Naive thymus-derived CD4-positive, alpha-beta T cell (primary cell): ENCODE data around the gene KCNIP1. TPM values are rescaled to one million over a fixed set of nuclear protein-coding genes. Genes with fewer than 3 reads are reported as not detected.

Experiments
- ATAC-seq: fragments of 150-1000 bp; cut with Tn5 transposase; 2 replicates; pipeline ENCODE4 v1.10.0; 2021; ENCODE audit warnings: mild to moderate bottlenecking, moderate library complexity
- CTCF ChIA-PET: fragments of 350-600 bp; sonication (Branson Sonifier 250); formaldehyde crosslinking; loops from one replicate; lab custom pipeline; 2021; ENCODE audit warnings: antibody characterized with exemption; lab: Charles Lee
- POLR2A ChIA-PET: fragments of 350-600 bp; sonication (Branson Sonifier 250); formaldehyde crosslinking; loops from one replicate; lab custom pipeline; 2021; ENCODE audit warnings: antibody characterized with exemption, inconsistent platforms; lab: Charles Lee
- DNase-seq, 9 donors: peaks; one replicate each; pipeline versions ENCODE4 v3.0.0 to v3.0.0-alpha.2; 2020 to 2022; ENCODE audit warnings: mixed read lengths in 1 of 9
- H3K27ac ChIP-seq: one replicate; pipeline ENCODE4 v1.7.0; 2013; ENCODE audit warnings: mild to moderate bottlenecking, low read depth, low read length, moderate library complexity
- H3K27me3 ChIP-seq, 2 donors: one replicate each; pipeline ENCODE4 v1.7.0; 2013; ENCODE audit warnings: low read length in 2 of 2, mild to moderate bottlenecking in 2 of 2, moderate library complexity in 2 of 2; ENCODE audit not compliant: control insufficient read depth in 2 of 2, insufficient read depth in 2 of 2
- H3K36me3 ChIP-seq, 3 experiments: 1 replicate in 2 of 3; 2 replicates in 1 of 3; pipeline ENCODE4 v1.7.0; 2013; ENCODE audit warnings: low read length in 3 of 3, mild to moderate bottlenecking in 3 of 3, moderate library complexity in 1 of 3; ENCODE audit not compliant: insufficient read depth in 3 of 3, control insufficient read depth in 2 of 3
- H3K4me1 ChIP-seq, 2 donors: one replicate each; pipeline ENCODE4 v1.7.0; 2013; ENCODE audit warnings: low read length in 2 of 2, mild to moderate bottlenecking in 2 of 2, moderate library complexity in 1 of 2; ENCODE audit not compliant: control insufficient read depth in 2 of 2, insufficient read depth in 2 of 2
- H3K4me3 ChIP-seq: 2 replicates; pipeline ENCODE4 v1.7.0; 2013; ENCODE audit warnings: mild to moderate bottlenecking, low read length
- H3K9me3 ChIP-seq, 3 experiments: 1 replicate in 2 of 3; 2 replicates in 1 of 3; pipeline ENCODE4 v1.7.0; 2013; ENCODE audit warnings: low read length in 3 of 3; ENCODE audit not compliant: control insufficient read depth in 2 of 3
- H3K27ac Mint-ChIP-seq, 9 donors: one replicate each; pipeline ENCODE4 v1.8.0; 2020 to 2022; ENCODE audit warnings: mixed read lengths in 9 of 9, mild to moderate bottlenecking in 8 of 9, moderate library complexity in 5 of 9, inconsistent platforms in 2 of 9
- H3K27me3 Mint-ChIP-seq, 5 donors: one replicate each; pipeline ENCODE4 v1.8.0; 2021 to 2022; ENCODE audit warnings: mixed read lengths in 5 of 5, mild to moderate bottlenecking in 1 of 5
- H3K36me3 Mint-ChIP-seq, 5 donors: one replicate each; pipeline ENCODE4 v1.8.0; 2020 to 2022; ENCODE audit warnings: mixed read lengths in 5 of 5, mild to moderate bottlenecking in 3 of 5, inconsistent platforms in 1 of 5
- H3K4me1 Mint-ChIP-seq, 7 donors: one replicate each; pipeline ENCODE4 v1.8.0; 2020 to 2022; ENCODE audit warnings: mixed read lengths in 7 of 7, mild to moderate bottlenecking in 3 of 7, inconsistent platforms in 1 of 7
- H3K4me3 Mint-ChIP-seq, 10 donors: one replicate each; pipeline ENCODE4 v1.8.0; 2020 to 2022; ENCODE audit warnings: mild to moderate bottlenecking in 10 of 10, mixed read lengths in 10 of 10, moderate library complexity in 6 of 10, inconsistent platforms in 2 of 10
- H3K9me3 Mint-ChIP-seq, 11 donors: one replicate each; pipeline ENCODE4 v1.8.0; 2020 to 2022; ENCODE audit warnings: mixed read lengths in 11 of 11, mild to moderate bottlenecking in 4 of 11, inconsistent platforms in 1 of 11, moderate library complexity in 1 of 11
- intact Hi-C, 2 donors: fragments of 100-400 bp; cut with micrococcal nuclease; formaldehyde crosslinking; loops; one replicate each; pipeline ENCODE4 v1.15.1; 2023
- polyA plus RNA-seq, 2 donors: library from polyadenylated mRNA; unstranded; fragments of 300-500 nt; fragmentation: Illumina TruSeq; gene quantifications; one replicate each; pipeline ENCODE4 v1.2.3, GENCODE V29; 2021
- total RNA-seq, 6 experiments: library from RNA in 5 of 6; stranded (reverse) in 5 of 6; gene quantifications; 1 replicate in 5 of 6; 2 replicates in 1 of 6; pipeline ENCODE4 v1.2.3 and lab custom pipeline; 2021 to 2026

Gene KCNIP1
- total and polyA plus RNA-seq, 7 experiments from 2014 or later: not detected

- DNase-seq (no peak), ATAC-seq (peak; percentile 42)
- peaks cover 8 to 26% (median 19%) of the 10 kb centered on the region in 7 donors for H3K4me1 Mint-ChIP-seq
- peaks cover 0 to 10% of the 10 kb centered on the region in 2 donors for H3K4me1 ChIP-seq
- H3K9me3 Mint-ChIP-seq: no peaks in the 10 kb centered on the region
- ChIA-PET POLR2A (no interaction called here), CTCF (no interaction called here)
- H3K36me3 Mint-ChIP-seq: no peaks in the 10 kb centered on the region
- no peak overlapping the region for H3K4me3 Mint-ChIP-seq
- H3K27me3 Mint-ChIP-seq: peaks cover 0 to 12% (median 0%) of the 10 kb centered on the region in 5 donors
- H3K9me3 ChIP-seq: no peaks in the 10 kb centered on the region
- intact Hi-C loops: loop anchor here in 1 of 2 donors (10.0 kb wide), 1 partner anchor 296 kb away; no protein-coding TSS in a partner anchor
- H3K36me3 ChIP-seq: no peaks in the 10 kb centered on the region
- H3K27me3 ChIP-seq: no peaks in the 10 kb centered on the region
- no peak overlapping the region for H3K27ac ChIP-seq
- no peak overlapping the region for H3K4me3 ChIP-seq
- H3K27ac Mint-ChIP-seq: peak overlapping the region in 1 of 9 donors; percentile 52
Observed at GRCh38 chr5:170630711-170631141, 126.9 kb downstream of the KCNIP1 start.

- H3K36me3 ChIP-seq: no peaks in the 10 kb centered on the region
- no peak overlapping the region for H3K27ac ChIP-seq
- peaks cover 0 to 10% of the 10 kb centered on the region in 2 donors for H3K4me1 ChIP-seq
- intact Hi-C loops: loop anchor here in 1 of 2 donors (2.0 to 10.0 kb wide), 2 partner anchors 27 to 297 kb away; no protein-coding TSS in a partner anchor
- no peaks in the 10 kb centered on the region for H3K9me3 ChIP-seq
- no peaks in the 10 kb centered on the region for H3K27me3 ChIP-seq
- ChIA-PET CTCF (interaction anchor here (0.6 to 4.8 kb wide), 3 partner anchors 197 to 548 kb away, joined by 3 to 16 read pairs (median 7); no protein-coding TSS in a partner anchor), POLR2A (no interaction called here)
- peaks cover 8 to 26% (median 19%) of the 10 kb centered on the region in 7 donors for H3K4me1 Mint-ChIP-seq
- ATAC-seq (no peak), DNase-seq (no peak)
- no peak overlapping the region for H3K27ac Mint-ChIP-seq
- H3K9me3 Mint-ChIP-seq: peaks cover 0 to 1% (median 0%) of the 10 kb centered on the region in 11 donors
- H3K4me3 ChIP-seq: no peak overlapping the region
- no peak overlapping the region for H3K4me3 Mint-ChIP-seq
- peaks cover 0 to 12% (median 0%) of the 10 kb centered on the region in 5 donors for H3K27me3 Mint-ChIP-seq
- no peaks in the 10 kb centered on the region for H3K36me3 Mint-ChIP-seq
Observed at GRCh38 chr5:170631466-170632195, 127.8 kb downstream of the KCNIP1 start.

GRCh38 chr5:170632266-170632984 is 128.6 kb downstream of the KCNIP1 start:
- H3K36me3 Mint-ChIP-seq: no peaks in the 10 kb centered on the region
- ChIA-PET CTCF (interaction anchor here (1.1 to 4.8 kb wide), 4 partner anchors 65 to 532 kb away, joined by 3 to 16 read pairs (median 5); no protein-coding TSS in a partner anchor), POLR2A (no interaction called here)
- DNase-seq (no peak), ATAC-seq (peak; percentile 1)
- H3K27ac ChIP-seq: no peak overlapping the region
- H3K36me3 ChIP-seq: no peaks in the 10 kb centered on the region
- H3K27me3 ChIP-seq: no peaks in the 10 kb centered on the region
- H3K9me3 Mint-ChIP-seq: peaks cover 0 to 1% (median 0%) of the 10 kb centered on the region in 11 donors
- H3K27me3 Mint-ChIP-seq: peaks cover 0 to 12% (median 0%) of the 10 kb centered on the region in 5 donors
- H3K4me1 Mint-ChIP-seq: peaks cover 8 to 26% (median 19%) of the 10 kb centered on the region in 7 donors
- intact Hi-C loops: loop anchor here in 1 of 2 donors (2.0 to 10.0 kb wide), 2 partner anchors 28 to 298 kb away; no protein-coding TSS in a partner anchor
- H3K4me3 Mint-ChIP-seq: peak overlapping the region in 9 of 10 donors; percentile 76 to 92 (median 88)
- no peaks in the 10 kb centered on the region for H3K9me3 ChIP-seq
- H3K27ac Mint-ChIP-seq: peak overlapping the region in 6 of 9 donors; percentile 6 to 75 (median 48)
- H3K4me3 ChIP-seq: peak overlapping the region; percentile 40
- peaks cover 0 to 10% of the 10 kb centered on the region in 2 donors for H3K4me1 ChIP-seq

GRCh38 chr5:170632985-170633234 is 129.1 kb downstream of the KCNIP1 start:
- peaks cover 0 to 12% (median 0%) of the 10 kb centered on the region in 5 donors for H3K27me3 Mint-ChIP-seq
- peak overlapping the region; percentile 40 for H3K4me3 ChIP-seq

GRCh38 chr5:170633235-170634081 is 129.6 kb downstream of the KCNIP1 start:
- Histone ChIP-seq H3K9me3 (no peaks in the 10 kb centered on the region), H3K27ac (no peak overlapping the region), H3K4me1 (peaks cover 0 to 10% of the 10 kb centered on the region in 2 donors), H3K27me3 (no peaks in the 10 kb centered on the region), H3K4me3 (peak overlapping the region; percentile 40), H3K36me3 (no peaks in the 10 kb centered on the region)
- POLR2A ChIA-PET: interaction anchor here (0.6 kb wide), 1 partner anchor 205 kb away, joined by 7 read pairs; no protein-coding TSS in a partner anchor
- peaks cover 0 to 1% (median 0%) of the 10 kb centered on the region in 11 donors for H3K9me3 Mint-ChIP-seq
- peak overlapping the region; percentile 68 to 92 (median 88) for H3K4me3 Mint-ChIP-seq
- peaks cover 0 to 12% (median 1%) of the 10 kb centered on the region in 5 donors for H3K27me3 Mint-ChIP-seq
- DNase-seq: peak in 6 of 9 donors; percentile 5 to 51 (median 30)
- peaks cover 8 to 26% (median 19%) of the 10 kb centered on the region in 7 donors for H3K4me1 Mint-ChIP-seq
- CTCF ChIA-PET: interaction anchor here (0.5 to 4.8 kb wide), 5 partner anchors 66 to 1405 kb away, joined by 3 to 16 read pairs (median 3); no protein-coding TSS in a partner anchor
- no peaks in the 10 kb centered on the region for H3K36me3 Mint-ChIP-seq
- ATAC-seq: peak; percentile 28
- intact Hi-C loops: loop anchor here (1.0 to 10.0 kb wide), 5 partner anchors 29 to 533 kb away; no protein-coding TSS in a partner anchor
- H3K27ac Mint-ChIP-seq: peak overlapping the region in 8 of 9 donors; percentile 22 to 90 (median 72)

More at GRCh38 chr5:170632985-170633234, 129.1 kb downstream of the KCNIP1 start:
- Histone ChIP-seq H3K27me3 (no peaks in the 10 kb centered on the region), H3K36me3 (no peaks in the 10 kb centered on the region), H3K4me1 (peaks cover 0 to 10% of the 10 kb centered on the region in 2 donors), H3K9me3 (no peaks in the 10 kb centered on the region), H3K27ac (no peak overlapping the region)
- Mint-ChIP-seq H3K27ac (peak overlapping the region in 8 of 9 donors; percentile 17 to 85 (median 48)), H3K4me3 (peak overlapping the region; percentile 68 to 92 (median 88)), H3K9me3 (peaks cover 0 to 1% (median 0%) of the 10 kb centered on the region in 11 donors), H3K36me3 (no peaks in the 10 kb centered on the region), H3K4me1 (peaks cover 8 to 26% (median 19%) of the 10 kb centered on the region in 7 donors)
- ATAC-seq (peak; percentile 77), DNase-seq (peak in 8 of 9 donors; percentile 25 to 69 (median 54))
- ChIA-PET POLR2A (no interaction called here), CTCF (interaction anchor here (1.1 to 4.8 kb wide), 4 partner anchors 65 to 533 kb away, joined by 3 to 16 read pairs (median 5); no protein-coding TSS in a partner anchor)
- intact Hi-C loops: loop anchor here (1.0 to 10.0 kb wide), 5 partner anchors 28 to 533 kb away; no protein-coding TSS in a partner anchor
